CD4-positive, alpha-beta T cell (primary cell): ENCODE data around the gene NOTCH1. TPM values are rescaled to one million over a fixed set of nuclear protein-coding genes. Genes with fewer than 3 reads are reported as not detected.

Source experiments
- ATAC-seq: fragments of 200-7000 bp; cut with Tn5 transposase; one replicate; pipeline ENCODE4 v1.10.0; 2022; ENCODE audit warnings: mild to moderate bottlenecking; ENCODE audit not compliant: poor library complexity
- CTCF ChIA-PET: fragments of 350-600 bp; sonication (Branson Sonifier 250); formaldehyde crosslinking; loops from one replicate; lab custom pipeline; 2021; ENCODE audit warnings: antibody characterized with exemption, inconsistent platforms; lab: Charles Lee
- POLR2A ChIA-PET: fragments of 350-600 bp; sonication (Branson Sonifier 250); formaldehyde crosslinking; loops from one replicate; lab custom pipeline; 2021; ENCODE audit warnings: antibody characterized with exemption, inconsistent platforms; lab: Charles Lee
- DNase-seq, 14 experiments: peaks; one replicate each; pipeline ENCODE4 v3.0.0-alpha.2; 2013 to 2020; ENCODE audit warnings: mixed read lengths in 2 of 14
- H3K27ac ChIP-seq, 2 donors: one replicate each; pipeline versions ENCODE4 v1.5.1 to v1.7.0; 2013; ENCODE audit warnings: low read length in 2 of 2, low read depth in 1 of 2, mild to moderate bottlenecking in 1 of 2
- H3K27me3 ChIP-seq, 2 experiments: 1 replicate in 1 of 2; 2 replicates in 1 of 2; pipeline versions ENCODE4 v1.6.1 to v1.7.0; 2013; ENCODE audit warnings: low read length in 2 of 2, control low read depth in 1 of 2, mild to moderate bottlenecking in 1 of 2, moderate library complexity in 1 of 2; ENCODE audit not compliant: insufficient read depth in 2 of 2, control insufficient read depth in 1 of 2
- H3K36me3 ChIP-seq: one replicate; pipeline ENCODE4 v1.6.1; 2013; ENCODE audit warnings: low read length, control low read depth; ENCODE audit not compliant: insufficient read depth
- H3K4me1 ChIP-seq: one replicate; pipeline ENCODE4 v1.6.1; 2013; ENCODE audit warnings: low read length, control low read depth; ENCODE audit not compliant: insufficient read depth
- H3K4me3 ChIP-seq: one replicate; pipeline ENCODE4 v1.5.1; 2013; ENCODE audit warnings: mild to moderate bottlenecking, low read length, moderate library complexity
- H3K9me3 ChIP-seq, 2 experiments: 1 replicate in 1 of 2; 2 replicates in 1 of 2; pipeline versions ENCODE4 v1.6.1 to v1.7.0; 2013; ENCODE audit warnings: low read length in 2 of 2, mild to moderate bottlenecking in 2 of 2, control low read depth in 1 of 2, moderate library complexity in 1 of 2; ENCODE audit not compliant: control insufficient read depth in 1 of 2, insufficient read depth in 1 of 2
- H3K27ac Mint-ChIP-seq: one replicate; pipeline ENCODE4 v1.8.0; 2020; ENCODE audit warnings: mixed read lengths
- H3K27me3 Mint-ChIP-seq: one replicate; pipeline ENCODE4 v1.8.0; 2021; ENCODE audit warnings: mixed read lengths
- H3K36me3 Mint-ChIP-seq: one replicate; pipeline ENCODE4 v1.8.0; 2021; ENCODE audit warnings: low read depth, mixed read lengths
- H3K4me1 Mint-ChIP-seq: one replicate; pipeline ENCODE4 v1.8.0; 2021; ENCODE audit warnings: low read depth, mixed read lengths
- H3K4me3 Mint-ChIP-seq: one replicate; pipeline ENCODE4 v1.8.0; 2020; ENCODE audit warnings: mild to moderate bottlenecking, mixed read lengths
- H3K9me3 Mint-ChIP-seq: one replicate; pipeline ENCODE4 v1.8.0; 2020; ENCODE audit warnings: mixed read lengths
- CTCF ChIP-seq: fragments of 200-600 bp; IDR thresholded peaks from one replicate; pipeline ENCODE4 v1.8.0; 2022; ENCODE audit warnings: antibody characterized with exemption, mild to moderate bottlenecking
- intact Hi-C, 2 experiments: fragments of 100-400 bp; cut with DNase I in 1 of 2; cut with micrococcal nuclease in 1 of 2; formaldehyde crosslinking; loops; one replicate each; pipeline versions ENCODE4 v1.15.1 to v1.9.0; 2023 to 2025; cut with DNase I, micrococcal nuclease
- total RNA-seq, 174 experiments: library from RNA in 2 of 174; stranded (reverse) in 2 of 174; gene quantifications; one replicate each; pipeline ENCODE4 v1.2.3 and lab custom pipeline; 2021 to 2026

NOTCH1 gene
- total RNA-seq, 2 experiments from 2014 or later, result 30.8 to 34.2 TPM

GRCh38 chr9:136506425-136506824, 39.4 kb downstream of the NOTCH1 start:
- H3K4me3 ChIP-seq, result no peak overlapping the region
- H3K9me3 Mint-ChIP-seq, result no peaks in the 10 kb centered on the region
- H3K9me3 ChIP-seq, result no peaks in the 10 kb centered on the region
- H3K36me3 ChIP-seq, result peaks cover 96% of the 10 kb centered on the region
- no peaks in the 10 kb centered on the region for H3K4me1 Mint-ChIP-seq
- H3K27ac ChIP-seq, result no peak overlapping the region
- no peaks in the 10 kb centered on the region for H3K27me3 Mint-ChIP-seq
- no peak overlapping the region for H3K4me3 Mint-ChIP-seq
- no peaks in the 10 kb centered on the region for H3K27me3 ChIP-seq
- ChIA-PET CTCF (no interaction called here), POLR2A (no interaction called here)
- no peak for ATAC-seq
- no peaks in the 10 kb centered on the region for H3K4me1 ChIP-seq
- no peak for TF ChIP-seq CTCF
- H3K36me3 Mint-ChIP-seq, result peaks cover 29% of the 10 kb centered on the region
- intact Hi-C loops, result no loop called here
- no peak overlapping the region for H3K27ac Mint-ChIP-seq
- DNase-seq, result no peak

- no peak for DNase-seq
- CTCF ChIA-PET, result no interaction called here
- no peak for TF ChIP-seq CTCF
- Mint-ChIP-seq H3K4me3 (no peak overlapping the region), H3K27ac (no peak overlapping the region), H3K27me3 (no peaks in the 10 kb centered on the region), H3K36me3 (peaks cover 32% of the 10 kb centered on the region), H3K9me3 (no peaks in the 10 kb centered on the region), H3K4me1 (no peaks in the 10 kb centered on the region)
- Histone ChIP-seq H3K36me3 (peaks cover 95% of the 10 kb centered on the region), H3K4me1 (no peaks in the 10 kb centered on the region), H3K27ac (no peak overlapping the region), H3K4me3 (no peak overlapping the region), H3K27me3 (no peaks in the 10 kb centered on the region), H3K9me3 (no peaks in the 10 kb centered on the region)
- ATAC-seq, result no peak
- intact Hi-C loops, result loop anchor here in 1 of 2 experiments (2.0 kb wide), 1 partner anchor 65 kb away; no protein-coding TSS in a partner anchor
- POLR2A ChIA-PET, result no interaction called here
Measured at GRCh38 chr9:136505406-136506403, 40.1 kb downstream of the NOTCH1 start.

- Mint-ChIP-seq H3K36me3 (peaks cover 33% of the 10 kb centered on the region), H3K4me3 (no peak overlapping the region), H3K27ac (no peak overlapping the region), H3K27me3 (no peaks in the 10 kb centered on the region), H3K4me1 (no peaks in the 10 kb centered on the region), H3K9me3 (no peaks in the 10 kb centered on the region)
- TF ChIP-seq CTCF, result no peak
- Histone ChIP-seq H3K27me3 (no peaks in the 10 kb centered on the region), H3K36me3 (peaks cover 95% of the 10 kb centered on the region), H3K4me3 (no peak overlapping the region), H3K27ac (no peak overlapping the region), H3K4me1 (no peaks in the 10 kb centered on the region), H3K9me3 (no peaks in the 10 kb centered on the region)
- DNase-seq (no peak), ATAC-seq (no peak)
- intact Hi-C loops, result loop anchor here in 1 of 2 experiments (2.0 kb wide), 1 partner anchor 64 kb away; no protein-coding TSS in a partner anchor
- ChIA-PET CTCF (no interaction called here), POLR2A (no interaction called here)
Measured at GRCh38 chr9:136504512-136505348, 41.1 kb downstream of the NOTCH1 start.
